GM23248 (cell line): ENCODE data around the gene YPEL5.

Experiments used
- EZH2 ChIP-seq: fragments of 200-600 bp; sonication (generic); IDR thresholded peaks from 2 replicates; pipeline ENCODE4 v1.6.1; 2018; ENCODE audit warnings: antibody characterized with exemption, mild to moderate bottlenecking; ENCODE audit not compliant: insufficient read depth, poor library complexity, severe bottlenecking
- EZH2phosphoT487 ChIP-seq: fragments of 200-600 bp; sonication (generic); IDR thresholded peaks from 2 replicates; pipeline ENCODE4 v1.6.1; 2018; ENCODE audit warnings: antibody characterized with exemption, moderate library complexity, mild to moderate bottlenecking, low read depth; ENCODE audit not compliant: insufficient read depth

DNA sequence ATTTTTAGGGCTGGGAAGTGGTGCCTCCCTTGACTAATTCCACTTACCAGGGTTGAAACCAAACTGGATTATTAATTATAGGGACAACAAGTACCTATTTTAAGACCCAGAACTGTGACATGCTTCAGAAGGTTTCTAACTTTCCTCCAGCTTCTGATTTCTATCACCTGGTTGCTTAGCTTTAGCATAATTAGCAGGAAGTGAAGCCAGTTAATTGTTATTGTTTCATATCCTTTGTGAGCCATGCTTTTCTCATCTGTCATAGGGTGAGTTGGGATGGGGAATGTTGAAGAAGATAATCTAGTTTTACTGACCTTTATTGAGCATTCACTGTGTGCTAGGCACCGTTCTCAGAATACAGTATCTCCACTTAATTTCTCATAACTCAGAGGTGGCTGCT is 3.2 kb downstream of the YPEL5 start:
- no peak for TF ChIP-seq EZH2phosphoT487
- no peak for TF ChIP-seq EZH2
